OCI-LY7 (cell line): ENCODE results near the gene POC5. TPM values are rescaled to one million over a fixed set of nuclear protein-coding genes. Genes with fewer than 3 reads are reported as not detected.

ENCODE experiments used
- BruUV-seq: library from RNA; stranded (reverse); fragments of 400-500 nt; replicated peaks from 2 replicates; lab custom pipeline; 2021; lab: Mats Ljungman, UMichigan
- CTCF ChIA-PET: fragments of 300-600 bp; sonication (Branson Sonifier 250); formaldehyde crosslinking; loops from one replicate; lab custom pipeline; 2022; ENCODE audit warnings: antibody characterized with exemption; ENCODE audit not compliant: unreplicated experiment; lab: Charles Lee
- POLR2A ChIA-PET: fragments of 300-600 bp; sonication (Branson Sonifier 250); formaldehyde crosslinking; loops from one replicate; lab custom pipeline; 2022; ENCODE audit warnings: antibody characterized with exemption; lab: Charles Lee
- DNase-seq: peaks from one replicate; pipeline ENCODE4 v3.0.0-alpha.2; 2015; ENCODE audit warnings: low spot score
- H2AFZ ChIP-seq: fragments of 200-600 bp; sonication (generic), shearing (Covaris generic); 2 replicates; pipeline ENCODE4 v1.6.1; 2014; ENCODE audit warnings: mild to moderate bottlenecking, antibody characterized with exemption, low read length, moderate library complexity
- H3K27ac ChIP-seq: fragments of 200-600 bp; sonication (generic); 2 replicates; pipeline ENCODE4 v1.5.1; 2014; ENCODE audit warnings: mixed run types, low read depth, mild to moderate bottlenecking, moderate library complexity, low read length, inconsistent platforms; ENCODE audit not compliant: poor library complexity, severe bottlenecking
- H3K36me3 ChIP-seq: fragments of 200-600 bp; sonication (generic); 2 replicates; pipeline ENCODE4 v1.6.1; 2014; ENCODE audit warnings: mild to moderate bottlenecking, antibody characterized with exemption, low read length, moderate library complexity, mixed read lengths; ENCODE audit not compliant: insufficient read depth
- H3K4me1 ChIP-seq: fragments of 200-600 bp; sonication (generic); 2 replicates; pipeline ENCODE4 v1.5.1; 2014; ENCODE audit warnings: mild to moderate bottlenecking, low read length; ENCODE audit not compliant: insufficient read depth, poor library complexity, severe bottlenecking
- H3K4me2 ChIP-seq: fragments of 200-600 bp; sonication (generic); 2 replicates; pipeline ENCODE4 v1.6.1; 2014; ENCODE audit warnings: mild to moderate bottlenecking, low read length
- H3K4me3 ChIP-seq: fragments of 200-600 bp; sonication (generic); 2 replicates; pipeline ENCODE4 v1.5.1; 2014; ENCODE audit warnings: mild to moderate bottlenecking, low read depth, low read length; ENCODE audit not compliant: poor library complexity, severe bottlenecking
- H3K79me2 ChIP-seq: fragments of 200-600 bp; sonication (generic); 2 replicates; pipeline ENCODE4 v1.6.1; 2016; ENCODE audit warnings: low read depth, mild to moderate bottlenecking, low read length, moderate library complexity, mixed read lengths; ENCODE audit not compliant: insufficient read depth
- H3K9me2 ChIP-seq: fragments of 200-600 bp; sonication (generic); 2 replicates; pipeline ENCODE4 v1.6.1; 2016; ENCODE audit warnings: mild to moderate bottlenecking, low read length, mixed read lengths; ENCODE audit not compliant: insufficient read depth
- H3K9me3 ChIP-seq: fragments of 200-600 bp; sonication (generic); 2 replicates; pipeline ENCODE4 v1.6.1; 2014; ENCODE audit warnings: mild to moderate bottlenecking, mixed run types, low read length, mixed read lengths
- H4K20me1 ChIP-seq: fragments of 200-600 bp; sonication (generic); 2 replicates; pipeline ENCODE4 v1.6.1; 2014; ENCODE audit warnings: mild to moderate bottlenecking, antibody characterized with exemption, low read length, moderate library complexity, mixed read lengths; ENCODE audit not compliant: insufficient read depth
- EZH2phosphoT487 ChIP-seq: fragments of 200-600 bp; sonication (generic); IDR thresholded peaks from 2 replicates; pipeline ENCODE4 v1.6.1; 2018; ENCODE audit warnings: low read depth, borderline replicate concordance, mild to moderate bottlenecking, mixed run types, antibody characterized with exemption, low read length, moderate library complexity, mixed read lengths
- intact Hi-C: fragments of 100-400 bp; cut with micrococcal nuclease; formaldehyde crosslinking; loops from one replicate; pipeline ENCODE4 v1.10.0; 2022; ENCODE audit not compliant: unreplicated experiment
- total RNA-seq, 2 experiments: library from RNA; depleted of rRNA in 1 of 2; stranded (reverse); fragments of >200 nt in 1 of 2; shearing (Covaris generic) in 1 of 2; gene quantifications; 2 replicates each; pipeline ENCODE4 v1.2.3, GENCODE V29; 2014 to 2022
- TF ChIP-seq, protein P1 (sequence below): fragments of 200-600 bp; sonication (generic); conservative IDR thresholded peaks from 2 replicates; pipeline ENCODE4 v1.5.1; 2014; ENCODE audit warnings: mild to moderate bottlenecking, antibody characterized with exemption, low read length, moderate library complexity, mixed read lengths

Gene POC5
- total RNA-seq, 2 experiments from 2014 or later: 20.5 to 29.4 TPM

DNA sequence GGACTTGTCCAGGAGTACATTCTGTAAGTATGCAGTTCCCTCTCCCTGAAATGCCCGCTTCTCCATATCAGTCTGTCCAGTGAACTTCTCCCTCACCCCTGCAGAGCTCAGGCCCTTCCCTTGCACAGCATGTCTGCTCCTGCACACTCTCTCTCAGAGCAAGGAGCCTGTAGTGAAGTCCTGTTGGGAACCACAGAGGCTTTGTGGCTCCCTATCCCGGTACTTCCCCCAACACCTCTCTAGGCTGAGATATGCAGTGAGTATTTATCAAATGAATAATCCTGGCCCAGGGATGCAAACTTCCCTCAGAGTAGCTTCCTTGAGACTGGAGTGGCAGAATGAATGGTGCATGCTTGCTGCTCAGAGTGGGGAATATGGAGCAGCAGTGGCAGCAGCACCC is 48.8 kb downstream of the POC5 start:
- CTCF ChIA-PET: interaction anchor here (1.1 kb wide), 1 partner anchor 9 kb away, joined by 4 read pairs; no protein-coding TSS in a partner anchor
- Histone ChIP-seq H3K9me2 (no peaks in the 10 kb centered on the region), H3K4me1 (peaks cover 4% of the 10 kb centered on the region), H3K27ac (no peak overlapping the region), H3K4me3 (no peak overlapping the region), H2AFZ (no peak overlapping the region), H3K36me3 (peaks cover 16% of the 10 kb centered on the region), H3K4me2 (no peak overlapping the region; the same call in 1 of the 2 replicates), H4K20me1 (no peaks in the 10 kb centered on the region), H3K9me3 (no peaks in the 10 kb centered on the region), H3K79me2 (no peaks in the 10 kb centered on the region)
- intact Hi-C loops: loop anchor here (5.0 kb wide), 1 partner anchor 431 kb away; the partner anchor contains the start of gene ANKRD31
- BruUV-seq: no TSS peak
- no peak for DNase-seq
- POLR2A ChIA-PET: interaction anchor here (0.6 kb wide), 1 partner anchor 422 kb away, joined by 3 read pairs; no protein-coding TSS in a partner anchor
- TF ChIP-seq EZH2phosphoT487: no peak
- TF ChIP-seq, protein P1, sequence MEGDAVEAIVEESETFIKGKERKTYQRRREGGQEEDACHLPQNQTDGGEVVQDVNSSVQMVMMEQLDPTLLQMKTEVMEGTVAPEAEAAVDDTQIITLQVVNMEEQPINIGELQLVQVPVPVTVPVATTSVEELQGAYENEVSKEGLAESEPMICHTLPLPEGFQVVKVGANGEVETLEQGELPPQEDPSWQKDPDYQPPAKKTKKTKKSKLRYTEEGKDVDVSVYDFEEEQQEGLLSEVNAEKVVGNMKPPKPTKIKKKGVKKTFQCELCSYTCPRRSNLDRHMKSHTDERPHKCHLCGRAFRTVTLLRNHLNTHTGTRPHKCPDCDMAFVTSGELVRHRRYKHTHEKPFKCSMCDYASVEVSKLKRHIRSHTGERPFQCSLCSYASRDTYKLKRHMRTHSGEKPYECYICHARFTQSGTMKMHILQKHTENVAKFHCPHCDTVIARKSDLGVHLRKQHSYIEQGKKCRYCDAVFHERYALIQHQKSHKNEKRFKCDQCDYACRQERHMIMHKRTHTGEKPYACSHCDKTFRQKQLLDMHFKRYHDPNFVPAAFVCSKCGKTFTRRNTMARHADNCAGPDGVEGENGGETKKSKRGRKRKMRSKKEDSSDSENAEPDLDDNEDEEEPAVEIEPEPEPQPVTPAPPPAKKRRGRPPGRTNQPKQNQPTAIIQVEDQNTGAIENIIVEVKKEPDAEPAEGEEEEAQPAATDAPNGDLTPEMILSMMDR: no peak

DNA sequence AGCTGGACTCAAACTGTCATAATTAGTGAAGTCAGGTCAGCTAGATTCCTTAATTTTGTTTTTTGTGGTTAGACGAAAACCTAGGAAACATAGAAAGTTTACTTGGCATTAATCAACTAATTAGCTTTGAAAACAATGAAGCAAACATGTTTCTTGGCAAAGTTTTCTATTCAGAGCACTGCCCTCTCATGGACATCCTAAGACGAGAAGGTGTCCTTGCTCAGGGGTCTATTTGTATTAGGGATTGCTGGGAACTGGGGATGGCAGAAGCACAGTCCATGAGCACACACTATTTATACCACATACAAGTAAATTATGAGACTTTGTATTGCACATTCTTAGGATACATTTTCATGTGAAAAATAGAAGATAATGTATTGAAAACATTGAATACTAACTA is 49.7 kb downstream of the POC5 start:
- Histone ChIP-seq H3K36me3 (peaks cover 8% of the 10 kb centered on the region), H3K79me2 (no peaks in the 10 kb centered on the region), H3K4me3 (no peak overlapping the region), H4K20me1 (no peaks in the 10 kb centered on the region), H3K4me1 (peaks cover 4% of the 10 kb centered on the region), H3K27ac (no peak overlapping the region), H3K9me3 (no peaks in the 10 kb centered on the region), H2AFZ (no peak overlapping the region), H3K4me2 (no peak overlapping the region), H3K9me2 (no peaks in the 10 kb centered on the region)
- POLR2A ChIA-PET: no interaction called here
- BruUV-seq: no TSS peak
- no peak for TF ChIP-seq EZH2phosphoT487
- TF ChIP-seq, protein P1: peak; percentile 41; the same call in 1 of the 2 replicates
- DNase-seq: no peak
- CTCF ChIA-PET: no interaction called here
- intact Hi-C loops: loop anchor here (5.0 kb wide), 1 partner anchor 430 kb away; the partner anchor contains the start of gene ANKRD31

DNA sequence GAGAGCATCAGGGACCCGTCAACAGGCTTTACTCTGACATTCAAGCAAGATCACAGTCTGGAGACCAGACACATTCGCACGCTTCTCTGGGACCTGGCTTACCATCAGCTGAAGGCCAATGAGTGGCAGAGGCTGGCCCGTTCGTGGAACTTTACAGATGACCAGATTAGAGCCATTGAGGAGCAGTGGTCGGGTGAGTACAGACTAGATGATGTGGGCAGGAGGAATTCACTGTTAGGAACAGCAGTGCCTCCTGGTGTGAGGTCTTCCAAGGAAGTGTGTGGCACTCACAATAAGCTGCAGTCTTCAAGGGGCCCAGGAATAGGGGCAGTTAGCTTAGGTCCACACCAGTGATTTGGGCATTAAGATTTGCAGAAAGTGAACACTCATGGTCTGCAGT is 50.4 kb downstream of the POC5 start:
- DNase-seq: no peak
- TF ChIP-seq, protein P1: no peak
- TF ChIP-seq EZH2phosphoT487: no peak
- Histone ChIP-seq H3K36me3 (peaks cover under 1% of the 10 kb centered on the region; the same call in 1 of the 2 replicates), H3K27ac (no peak overlapping the region), H3K4me2 (no peak overlapping the region), H4K20me1 (no peaks in the 10 kb centered on the region), H3K9me2 (no peaks in the 10 kb centered on the region), H3K4me3 (no peak overlapping the region), H2AFZ (no peak overlapping the region), H3K9me3 (no peaks in the 10 kb centered on the region), H3K4me1 (peaks cover 4% of the 10 kb centered on the region), H3K79me2 (no peaks in the 10 kb centered on the region)
- ChIA-PET POLR2A (no interaction called here), CTCF (no interaction called here)
- intact Hi-C loops: loop anchor here (5.0 kb wide), 1 partner anchor 430 kb away; the partner anchor contains the start of gene ANKRD31
- no TSS peak for BruUV-seq
